HepG2 (cell line): ENCODE results near the gene HLA-DMB. TPM values are rescaled to one million over a fixed set of nuclear protein-coding genes. Genes with fewer than 3 reads are reported as not detected.

Experiments
- DMAP1 ChIP-seq: IDR thresholded peaks from 2 replicates; pipeline ENCODE4 v1.6.1; 2016
- MED13 ChIP-seq: sonication (generic); formaldehyde crosslinking; IDR thresholded peaks from 2 replicates; pipeline ENCODE4 v1.5.0; 2020; ENCODE audit warnings: missing genetic modification reagents
- MTA3 ChIP-seq: sonication (generic); formaldehyde crosslinking; IDR thresholded peaks from 2 replicates; pipeline ENCODE4 v1.4.0; 2020; ENCODE audit warnings: missing genetic modification reagents
- NR1H2 ChIP-seq: sonication (generic); formaldehyde crosslinking; IDR thresholded peaks from 2 replicates; pipeline ENCODE4 v1.8.1; 2022; ENCODE audit warnings: low read depth, missing genetic modification reagents, borderline replicate concordance
- SAP130 ChIP-seq: IDR thresholded peaks from 2 replicates; pipeline ENCODE4 v1.6.1; 2016; ENCODE audit warnings: low read depth
- XRCC5 ChIP-seq: fragments of 200-400 bp; formaldehyde crosslinking; optimal IDR thresholded peaks from 2 replicates; pipeline ENCODE3; 2017; ENCODE audit warnings: mild to moderate bottlenecking, low read length
- ZBTB3 ChIP-seq: sonication (generic); formaldehyde crosslinking; IDR thresholded peaks from 2 replicates; pipeline ENCODE4 v1.4.0; 2020; ENCODE audit warnings: low read depth, mild to moderate bottlenecking, moderate library complexity, missing genetic modification reagents, borderline replicate concordance
- ZBTB34 ChIP-seq: sonication (generic); formaldehyde crosslinking; IDR thresholded peaks from 2 replicates; pipeline ENCODE4 v1.8.0; 2022; ENCODE audit warnings: mild to moderate bottlenecking, missing genetic modification reagents
- ZNF362 ChIP-seq: sonication (generic); formaldehyde crosslinking; IDR thresholded peaks from 2 replicates; pipeline ENCODE4 v1.4.0; 2020; ENCODE audit warnings: missing genetic modification reagents, mild to moderate bottlenecking, borderline replicate concordance
- ZNF383 ChIP-seq: sonication (generic); formaldehyde crosslinking; IDR thresholded peaks from 2 replicates; pipeline ENCODE4 v1.4.0; 2020; ENCODE audit warnings: missing genetic modification reagents, mild to moderate bottlenecking, borderline replicate concordance
- ZNF460 ChIP-seq: sonication (generic); formaldehyde crosslinking; IDR thresholded peaks from 2 replicates; pipeline ENCODE4 v1.5.1; 2020; ENCODE audit warnings: missing genetic modification reagents, mild to moderate bottlenecking, borderline replicate concordance
- ZNF557 ChIP-seq: sonication (generic); formaldehyde crosslinking; IDR thresholded peaks from 2 replicates; pipeline ENCODE4 v1.4.0; 2020; ENCODE audit warnings: missing genetic modification reagents
- ZNF567 ChIP-seq: sonication (generic); formaldehyde crosslinking; IDR thresholded peaks from 2 replicates; pipeline ENCODE4 v1.8.1; 2023; ENCODE audit warnings: mild to moderate bottlenecking, missing genetic modification reagents, borderline replicate concordance
- ZNF670 ChIP-seq: sonication (generic); formaldehyde crosslinking; IDR thresholded peaks from 2 replicates; pipeline ENCODE4 v1.8.0; 2022; ENCODE audit warnings: mild to moderate bottlenecking, missing genetic modification reagents, borderline replicate concordance
- polyA plus RNA-seq, 8 experiments: library from polyadenylated mRNA; depleted of rRNA in 3 of 8; stranded (reverse) in 7 of 8; unstranded in 1 of 8; fragments of >200 nt; fragmentation: Illumina TruSeq in 4 of 8; extraction: Trizol in 4 of 8; gene quantifications; 2 replicates each; pipeline versions ENCODE4 v1.2.1 to v1.2.3, GENCODE V29; 2011 to 2016; ENCODE audit warnings: low read depth in 4 of 8, missing spikeins in 1 of 8, mixed read lengths in 1 of 8; ENCODE audit not compliant: insufficient read depth in 1 of 8
- total RNA-seq, 5 experiments: library from RNA; depleted of rRNA; stranded (reverse); fragments of >200 nt; fragmentation: Illumina TruSeq; extraction: Trizol; gene quantifications; 2 replicates each; pipeline ENCODE4 v1.2.3, GENCODE V29; 2016; ENCODE audit warnings: low read depth in 1 of 5
- TF ChIP-seq, protein P1 (sequence below): sonication (generic); formaldehyde crosslinking; IDR thresholded peaks from 2 replicates; pipeline ENCODE4 v1.8.1; 2023; ENCODE audit warnings: mild to moderate bottlenecking, missing genetic modification reagents
- TF ChIP-seq, protein P2 (sequence below): sonication (generic); formaldehyde crosslinking; IDR thresholded peaks from one replicate; pipeline ENCODE4 v1.5.1; 2020; ENCODE audit warnings: mild to moderate bottlenecking, missing genetic modification reagents; ENCODE audit errors: not compliant biosample characterization

The HLA-DMB gene
- total and polyA plus RNA-seq, 2 of the 13 experiments (the other 11 are each of a cell fraction or from before 2014, with no cell fraction given), result not detected

GRCh38 chr6:32894085-32895005, 46.5 kb downstream of the HLA-DMB start (continued):
- TF ChIP-seq, protein P1, sequence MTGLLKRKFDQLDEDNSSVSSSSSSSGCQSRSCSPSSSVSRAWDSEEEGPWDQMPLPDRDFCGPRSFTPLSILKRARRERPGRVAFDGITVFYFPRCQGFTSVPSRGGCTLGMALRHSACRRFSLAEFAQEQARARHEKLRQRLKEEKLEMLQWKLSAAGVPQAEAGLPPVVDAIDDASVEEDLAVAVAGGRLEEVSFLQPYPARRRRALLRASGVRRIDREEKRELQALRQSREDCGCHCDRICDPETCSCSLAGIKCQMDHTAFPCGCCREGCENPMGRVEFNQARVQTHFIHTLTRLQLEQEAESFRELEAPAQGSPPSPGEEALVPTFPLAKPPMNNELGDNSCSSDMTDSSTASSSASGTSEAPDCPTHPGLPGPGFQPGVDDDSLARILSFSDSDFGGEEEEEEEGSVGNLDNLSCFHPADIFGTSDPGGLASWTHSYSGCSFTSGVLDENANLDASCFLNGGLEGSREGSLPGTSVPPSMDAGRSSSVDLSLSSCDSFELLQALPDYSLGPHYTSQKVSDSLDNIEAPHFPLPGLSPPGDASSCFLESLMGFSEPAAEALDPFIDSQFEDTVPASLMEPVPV (CRISPR knock-in tag), result peak; percentile 81
- TF ChIP-seq ZNF670 (CRISPR knock-in tag) (no peak), ZNF383 (no peak), ZNF362 (CRISPR knock-in tag) (no peak), ZBTB34 (CRISPR knock-in tag) (no peak; the same call in 1 of the 2 replicates), DMAP1 (peak; percentile 86), MED13 (0 out of 2 replicates have a peak, but pooled peaks have one; percentile 69), SAP130 (CRISPR knock-in tag) (peak; percentile 94), NR1H2 (CRISPR knock-in tag) (no peak; the same call in 1 of the 2 replicates), XRCC5 (no peak), ZNF557 (CRISPR knock-in tag) (0 out of 2 replicates have a peak, but pooled peaks have one; percentile 19), ZNF567 (CRISPR knock-in tag) (0 out of 2 replicates have a peak, but pooled peaks have one; percentile 72), MTA3 (CRISPR knock-in tag) (no peak), ZNF460 (CRISPR knock-in tag) (no peak), ZBTB3 (CRISPR knock-in tag) (no peak)
- TF ChIP-seq, protein P2, sequence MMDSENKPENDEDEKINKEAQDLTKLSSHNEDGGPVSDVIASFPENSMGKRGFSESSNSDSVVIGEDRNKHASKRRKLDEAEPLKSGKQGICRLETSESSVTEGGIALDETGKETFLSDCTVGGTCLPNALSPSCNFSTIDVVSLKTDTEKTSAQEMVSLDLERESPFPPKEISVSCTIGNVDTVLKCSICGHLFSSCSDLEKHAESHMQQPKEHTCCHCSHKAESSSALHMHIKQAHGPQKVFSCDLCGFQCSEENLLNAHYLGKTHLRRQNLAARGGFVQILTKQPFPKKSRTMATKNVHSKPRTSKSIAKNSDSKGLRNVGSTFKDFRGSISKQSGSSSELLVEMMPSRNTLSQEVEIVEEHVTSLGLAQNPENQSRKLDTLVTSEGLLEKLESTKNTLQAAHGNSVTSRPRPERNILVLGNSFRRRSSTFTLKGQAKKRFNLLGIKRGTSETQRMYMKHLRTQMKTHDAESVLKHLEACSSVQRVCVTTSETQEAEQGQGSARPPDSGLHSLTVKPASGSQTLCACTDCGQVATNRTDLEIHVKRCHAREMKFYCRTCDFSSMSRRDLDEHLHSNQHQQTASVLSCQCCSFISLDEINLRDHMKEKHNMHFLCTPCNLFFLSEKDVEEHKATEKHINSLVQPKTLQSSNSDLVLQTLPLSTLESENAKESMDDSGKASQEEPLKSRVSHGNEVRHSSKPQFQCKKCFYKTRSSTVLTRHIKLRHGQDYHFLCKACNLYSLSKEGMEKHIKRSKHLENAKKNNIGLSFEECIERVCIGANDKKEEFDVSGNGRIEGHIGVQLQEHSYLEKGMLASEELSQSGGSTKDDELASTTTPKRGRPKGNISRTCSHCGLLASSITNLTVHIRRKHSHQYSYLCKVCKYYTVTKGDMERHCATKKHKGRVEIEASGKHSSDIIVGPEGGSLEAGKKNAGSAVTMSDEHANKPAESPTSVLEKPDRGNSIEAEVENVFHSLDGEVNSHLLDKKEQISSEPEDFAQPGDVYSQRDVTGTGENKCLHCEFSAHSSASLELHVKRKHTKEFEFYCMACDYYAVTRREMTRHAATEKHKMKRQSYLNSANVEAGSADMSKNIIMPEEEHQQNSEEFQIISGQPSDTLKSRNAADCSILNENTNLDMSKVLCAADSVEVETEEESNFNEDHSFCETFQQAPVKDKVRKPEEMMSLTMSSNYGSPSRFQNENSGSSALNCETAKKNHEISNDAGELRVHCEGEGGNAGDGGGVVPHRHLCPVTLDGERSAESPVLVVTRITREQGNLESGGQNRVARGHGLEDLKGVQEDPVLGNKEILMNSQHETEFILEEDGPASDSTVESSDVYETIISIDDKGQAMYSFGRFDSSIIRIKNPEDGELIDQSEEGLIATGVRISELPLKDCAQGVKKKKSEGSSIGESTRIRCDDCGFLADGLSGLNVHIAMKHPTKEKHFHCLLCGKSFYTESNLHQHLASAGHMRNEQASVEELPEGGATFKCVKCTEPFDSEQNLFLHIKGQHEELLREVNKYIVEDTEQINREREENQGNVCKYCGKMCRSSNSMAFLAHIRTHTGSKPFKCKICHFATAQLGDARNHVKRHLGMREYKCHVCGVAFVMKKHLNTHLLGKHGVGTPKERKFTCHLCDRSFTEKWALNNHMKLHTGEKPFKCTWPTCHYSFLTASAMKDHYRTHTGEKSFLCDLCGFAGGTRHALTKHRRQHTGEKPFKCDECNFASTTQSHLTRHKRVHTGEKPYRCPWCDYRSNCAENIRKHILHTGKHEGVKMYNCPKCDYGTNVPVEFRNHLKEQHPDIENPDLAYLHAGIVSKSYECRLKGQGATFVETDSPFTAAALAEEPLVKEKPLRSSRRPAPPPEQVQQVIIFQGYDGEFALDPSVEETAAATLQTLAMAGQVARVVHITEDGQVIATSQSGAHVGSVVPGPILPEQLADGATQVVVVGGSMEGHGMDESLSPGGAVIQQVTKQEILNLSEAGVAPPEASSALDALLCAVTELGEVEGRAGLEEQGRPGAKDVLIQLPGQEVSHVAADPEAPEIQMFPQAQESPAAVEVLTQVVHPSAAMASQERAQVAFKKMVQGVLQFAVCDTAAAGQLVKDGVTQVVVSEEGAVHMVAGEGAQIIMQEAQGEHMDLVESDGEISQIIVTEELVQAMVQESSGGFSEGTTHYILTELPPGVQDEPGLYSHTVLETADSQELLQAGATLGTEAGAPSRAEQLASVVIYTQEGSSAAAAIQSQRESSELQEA (CRISPR knock-in tag), result peak; percentile 93
